ENCODE results near the gene DEFB124.
"Not testable (repeated sequence)": the region's sequence is repeated elsewhere in the genome, so short reads cannot be mapped to it uniquely, and the experiment has no call there.

DEFB124 gene

GRCh38 chr20:31508517-31509244 is 33.8 kb upstream of the DEFB124 start:
- Histone ChIP-seq H3K4me3 (ENCODE audit: low read depth in 1 of 2, low read length in 2 of 2) (no peak overlapping the region), H3K9me3 (ENCODE audit: low read length) (no peaks in the 10 kb centered on the region), H3K4me1 (ENCODE audit: insufficient read depth, low read length) (no peaks in the 10 kb centered on the region), H3K27me3 (ENCODE audit: control insufficient read depth in 1 of 2, insufficient read depth in 2 of 2, low read length in 2 of 2) (no peaks in the 10 kb centered on the region), H3K27ac (ENCODE audit: low read depth, low read length) (no peak overlapping the region), H3K9ac (ENCODE audit: low read length) (no peak overlapping the region), H3K36me3 (ENCODE audit: insufficient read depth, low read length) (no peaks in the 10 kb centered on the region)

GRCh38 chr20:31505903-31506302 is 31.0 kb upstream of the DEFB124 start:
- Histone ChIP-seq H3K27me3 (ENCODE audit: control insufficient read depth in 1 of 2, insufficient read depth in 2 of 2, low read length in 2 of 2) (no peaks in the 10 kb centered on the region), H3K36me3 (ENCODE audit: insufficient read depth, low read length) (no peaks in the 10 kb centered on the region)

DNA sequence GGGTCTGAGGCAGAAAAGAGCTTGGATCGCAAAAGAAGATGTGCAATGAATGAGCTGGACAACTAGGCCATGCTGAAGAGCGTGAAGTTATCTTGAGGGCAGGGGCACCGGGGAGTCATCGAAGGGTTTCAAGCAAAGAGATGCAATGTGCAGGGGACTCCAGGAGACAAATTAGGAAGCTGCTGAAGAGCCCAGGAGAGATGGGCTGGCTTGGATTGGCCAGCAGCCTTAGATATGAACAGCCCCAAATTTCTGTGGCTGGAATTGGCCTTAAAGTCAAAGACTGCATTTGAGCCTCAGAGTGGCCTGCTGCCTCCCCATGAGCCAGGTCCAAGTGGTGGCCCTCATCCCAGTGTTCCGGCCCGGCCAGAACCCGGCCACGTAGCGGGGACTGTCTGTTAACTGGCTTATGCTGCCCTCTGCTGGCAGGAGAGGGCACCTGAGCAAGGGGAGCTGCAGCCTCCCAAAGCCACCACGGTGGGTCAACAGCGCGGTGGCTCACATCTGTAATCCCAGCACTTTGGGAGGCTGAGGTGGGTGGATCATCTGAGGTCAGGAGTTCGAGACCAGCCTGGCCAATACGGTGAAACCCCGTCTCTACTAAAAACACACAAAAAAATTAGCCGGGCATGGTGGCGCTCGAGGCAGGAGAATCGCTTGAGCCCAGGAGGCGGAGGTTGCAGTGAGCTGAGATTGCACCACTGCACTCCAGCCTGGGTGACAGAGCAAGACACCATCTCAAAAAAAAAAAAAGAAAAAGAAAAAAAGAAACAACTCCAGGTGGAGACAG is 28.2 kb upstream of the DEFB124 start:
- not testable (repeated sequence) for H3K4me1 ChIP-seq (ENCODE audit: insufficient read depth, low read length); H3K4me3 ChIP-seq (ENCODE audit: low read depth in 1 of 2, low read length in 2 of 2); H3K36me3 ChIP-seq (ENCODE audit: insufficient read depth, low read length); H3K27me3 ChIP-seq (ENCODE audit: control insufficient read depth in 1 of 2, insufficient read depth in 2 of 2, low read length in 2 of 2); H3K9me3 ChIP-seq (ENCODE audit: low read length); H3K27ac ChIP-seq (ENCODE audit: low read depth, low read length); H3K9ac ChIP-seq (ENCODE audit: low read length)

More at GRCh38 chr20:31505903-31506302, 31.0 kb upstream of the DEFB124 start:
- no peaks in the 10 kb centered on the region for H3K9me3 ChIP-seq (ENCODE audit: low read length)
- H3K4me3 ChIP-seq (ENCODE audit: low read depth in 1 of 2, low read length in 2 of 2) = no peak overlapping the region
- no peaks in the 10 kb centered on the region for H3K4me1 ChIP-seq (ENCODE audit: insufficient read depth, low read length)
- H3K27ac ChIP-seq (ENCODE audit: low read depth, low read length) = no peak overlapping the region
- no peak overlapping the region for H3K9ac ChIP-seq (ENCODE audit: low read length)

DNA sequence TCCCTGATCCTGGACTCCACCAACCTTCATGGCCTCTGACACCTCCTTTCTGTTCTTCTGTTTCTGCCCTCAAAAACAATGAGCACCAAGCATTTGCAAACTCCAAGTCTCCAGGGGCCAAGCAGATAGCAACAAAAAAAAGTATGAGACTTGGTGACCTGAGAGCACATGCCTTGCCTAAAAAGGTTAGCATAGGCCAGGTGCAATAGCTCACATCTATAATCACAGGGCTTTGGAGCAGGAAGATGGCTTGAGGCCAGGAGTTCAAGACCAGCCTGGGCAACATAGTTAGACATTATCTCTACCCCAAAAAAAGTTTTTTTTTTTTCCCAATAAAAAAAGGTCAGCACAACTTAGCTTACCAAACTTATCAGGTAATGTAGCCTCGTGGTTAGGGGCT is 25.6 kb upstream of the DEFB124 start:
- Histone ChIP-seq H3K9ac (ENCODE audit: low read length) (no peak overlapping the region), H3K36me3 (ENCODE audit: insufficient read depth, low read length) (no peaks in the 10 kb centered on the region), H3K4me1 (ENCODE audit: insufficient read depth, low read length) (peaks cover 16% of the 10 kb centered on the region), H3K4me3 (ENCODE audit: low read depth in 1 of 2, low read length in 2 of 2) (no peak overlapping the region), H3K9me3 (ENCODE audit: low read length) (no peaks in the 10 kb centered on the region), H3K27ac (ENCODE audit: low read depth, low read length) (no peak overlapping the region), H3K27me3 (ENCODE audit: control insufficient read depth in 1 of 2, insufficient read depth in 2 of 2, low read length in 2 of 2) (no peaks in the 10 kb centered on the region)

GRCh38 chr20:31497838-31498540 is 23.1 kb upstream of the DEFB124 start:
- Histone ChIP-seq H3K27ac (ENCODE audit: low read depth, low read length) (no peak overlapping the region), H3K4me3 (ENCODE audit: low read depth in 1 of 2, low read length in 2 of 2) (no peak overlapping the region), H3K27me3 (ENCODE audit: control insufficient read depth in 1 of 2, insufficient read depth in 2 of 2, low read length in 2 of 2) (no peaks in the 10 kb centered on the region), H3K9ac (ENCODE audit: low read length) (no peak overlapping the region), H3K36me3 (ENCODE audit: insufficient read depth, low read length) (no peaks in the 10 kb centered on the region), H3K9me3 (ENCODE audit: low read length) (no peaks in the 10 kb centered on the region), H3K4me1 (ENCODE audit: insufficient read depth, low read length) (peaks cover 16% of the 10 kb centered on the region)

DNA sequence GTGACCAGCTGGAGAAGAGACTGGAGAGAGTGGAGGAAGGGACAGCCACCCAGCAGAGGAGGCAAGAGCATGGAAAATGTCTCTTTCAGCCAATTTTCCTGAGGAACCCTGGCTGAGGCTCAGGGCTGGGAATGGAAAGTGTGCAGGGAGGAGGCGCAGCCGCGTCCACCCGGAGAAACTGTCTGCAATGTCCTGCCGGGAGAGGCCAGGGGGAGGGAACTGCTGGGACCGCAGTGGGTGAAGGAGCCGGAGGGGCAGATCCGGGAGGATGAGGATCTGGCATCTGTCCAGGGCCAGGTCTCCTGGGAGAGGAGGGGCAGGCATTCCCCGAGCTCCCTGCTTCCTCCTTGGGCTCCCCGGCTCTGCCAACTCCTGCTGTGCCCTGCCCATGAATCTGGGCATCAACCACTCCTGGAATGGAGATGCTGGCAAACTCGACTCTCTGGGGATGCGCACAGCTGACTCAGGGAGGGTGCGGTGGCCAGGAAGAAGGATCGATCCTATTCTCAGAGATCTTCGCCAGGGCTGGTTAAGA is 21.9 kb upstream of the DEFB124 start:
- H3K36me3 ChIP-seq (ENCODE audit: insufficient read depth, low read length) = no peaks in the 10 kb centered on the region
- no peak overlapping the region for H3K27ac ChIP-seq (ENCODE audit: low read depth, low read length)
- H3K27me3 ChIP-seq (ENCODE audit: control insufficient read depth in 1 of 2, insufficient read depth in 2 of 2, low read length in 2 of 2) = no peaks in the 10 kb centered on the region
- no peak overlapping the region for H3K9ac ChIP-seq (ENCODE audit: low read length)
- peaks cover 16% of the 10 kb centered on the region for H3K4me1 ChIP-seq (ENCODE audit: insufficient read depth, low read length)
- no peaks in the 10 kb centered on the region for H3K9me3 ChIP-seq (ENCODE audit: low read length)
- H3K4me3 ChIP-seq (ENCODE audit: low read depth in 1 of 2, low read length in 2 of 2) = peak overlapping the region in 1 of 2 donors; percentile 37

- no peak overlapping the region for H3K27ac ChIP-seq (ENCODE audit: low read depth, low read length)
- no peaks in the 10 kb centered on the region for H3K9me3 ChIP-seq (ENCODE audit: low read length)
- no peak overlapping the region for H3K9ac ChIP-seq (ENCODE audit: low read length)
- H3K36me3 ChIP-seq (ENCODE audit: insufficient read depth, low read length) = no peaks in the 10 kb centered on the region
- H3K4me1 ChIP-seq (ENCODE audit: insufficient read depth, low read length) = peaks cover 16% of the 10 kb centered on the region
- no peaks in the 10 kb centered on the region for H3K27me3 ChIP-seq (ENCODE audit: control insufficient read depth in 1 of 2, insufficient read depth in 2 of 2, low read length in 2 of 2)
- no peak overlapping the region for H3K4me3 ChIP-seq (ENCODE audit: low read depth in 1 of 2, low read length in 2 of 2)
Observed at GRCh38 chr20:31494131-31494530, 19.2 kb upstream of the DEFB124 start.

DNA sequence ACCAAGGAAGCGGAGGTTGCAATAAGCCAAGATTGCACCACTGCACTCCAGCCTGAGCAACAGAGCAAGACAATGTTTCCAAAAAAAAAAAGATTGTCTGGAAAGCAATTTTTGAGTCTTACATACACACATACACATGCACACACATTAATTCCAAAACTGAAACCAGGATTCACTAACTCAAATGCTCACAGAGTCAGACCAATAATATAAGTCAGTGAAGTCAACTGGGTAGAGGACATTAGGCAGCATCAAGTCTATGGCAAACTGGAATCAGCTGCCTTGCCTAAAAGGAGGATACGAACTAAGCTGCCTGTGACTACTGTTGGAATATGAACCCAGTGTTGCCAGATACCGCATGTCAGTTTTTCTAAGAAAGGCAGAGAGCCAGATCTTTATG is 15.8 kb upstream of the DEFB124 start:
- Histone ChIP-seq H3K27ac (ENCODE audit: low read depth, low read length) (no peak overlapping the region), H3K4me3 (ENCODE audit: low read depth in 1 of 2, low read length in 2 of 2) (no peak overlapping the region), H3K9ac (ENCODE audit: low read length) (no peak overlapping the region), H3K36me3 (ENCODE audit: insufficient read depth, low read length) (no peaks in the 10 kb centered on the region), H3K4me1 (ENCODE audit: insufficient read depth, low read length) (no peaks in the 10 kb centered on the region), H3K27me3 (ENCODE audit: control insufficient read depth in 1 of 2, insufficient read depth in 2 of 2, low read length in 2 of 2) (no peaks in the 10 kb centered on the region), H3K9me3 (ENCODE audit: low read length) (no peaks in the 10 kb centered on the region)

GRCh38 chr20:31489152-31489551 is 14.2 kb upstream of the DEFB124 start:
- no peak overlapping the region for H3K9ac ChIP-seq (ENCODE audit: low read length)
- no peak overlapping the region for H3K4me3 ChIP-seq (ENCODE audit: low read depth in 1 of 2, low read length in 2 of 2)
- H3K36me3 ChIP-seq (ENCODE audit: insufficient read depth, low read length) = no peaks in the 10 kb centered on the region
- H3K27ac ChIP-seq (ENCODE audit: low read depth, low read length) = no peak overlapping the region
- H3K4me1 ChIP-seq (ENCODE audit: insufficient read depth, low read length) = no peaks in the 10 kb centered on the region
- H3K27me3 ChIP-seq (ENCODE audit: control insufficient read depth in 1 of 2, insufficient read depth in 2 of 2, low read length in 2 of 2) = no peaks in the 10 kb centered on the region
- no peaks in the 10 kb centered on the region for H3K9me3 ChIP-seq (ENCODE audit: low read length)

- H3K27me3 ChIP-seq (ENCODE audit: control insufficient read depth in 1 of 2, insufficient read depth in 2 of 2, low read length in 2 of 2) = no peaks in the 10 kb centered on the region
- H3K4me1 ChIP-seq (ENCODE audit: insufficient read depth, low read length) = no peaks in the 10 kb centered on the region
- H3K27ac ChIP-seq (ENCODE audit: low read depth, low read length) = no peak overlapping the region
- no peaks in the 10 kb centered on the region for H3K36me3 ChIP-seq (ENCODE audit: insufficient read depth, low read length)
- H3K9me3 ChIP-seq (ENCODE audit: low read length) = no peaks in the 10 kb centered on the region
- H3K9ac ChIP-seq (ENCODE audit: low read length) = no peak overlapping the region
- H3K4me3 ChIP-seq (ENCODE audit: low read depth in 1 of 2, low read length in 2 of 2) = no peak overlapping the region
Observed at GRCh38 chr20:31488115-31488514, 13.2 kb upstream of the DEFB124 start.

Measured in muscle layer of colon (tissue), 2 donors.